ENCODE data around the gene DNM2.

- TF ChIP-seq, protein P1, sequence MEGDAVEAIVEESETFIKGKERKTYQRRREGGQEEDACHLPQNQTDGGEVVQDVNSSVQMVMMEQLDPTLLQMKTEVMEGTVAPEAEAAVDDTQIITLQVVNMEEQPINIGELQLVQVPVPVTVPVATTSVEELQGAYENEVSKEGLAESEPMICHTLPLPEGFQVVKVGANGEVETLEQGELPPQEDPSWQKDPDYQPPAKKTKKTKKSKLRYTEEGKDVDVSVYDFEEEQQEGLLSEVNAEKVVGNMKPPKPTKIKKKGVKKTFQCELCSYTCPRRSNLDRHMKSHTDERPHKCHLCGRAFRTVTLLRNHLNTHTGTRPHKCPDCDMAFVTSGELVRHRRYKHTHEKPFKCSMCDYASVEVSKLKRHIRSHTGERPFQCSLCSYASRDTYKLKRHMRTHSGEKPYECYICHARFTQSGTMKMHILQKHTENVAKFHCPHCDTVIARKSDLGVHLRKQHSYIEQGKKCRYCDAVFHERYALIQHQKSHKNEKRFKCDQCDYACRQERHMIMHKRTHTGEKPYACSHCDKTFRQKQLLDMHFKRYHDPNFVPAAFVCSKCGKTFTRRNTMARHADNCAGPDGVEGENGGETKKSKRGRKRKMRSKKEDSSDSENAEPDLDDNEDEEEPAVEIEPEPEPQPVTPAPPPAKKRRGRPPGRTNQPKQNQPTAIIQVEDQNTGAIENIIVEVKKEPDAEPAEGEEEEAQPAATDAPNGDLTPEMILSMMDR (IDR thresholded peaks at IDR 0.05): no peak
- no peak for TF ChIP-seq POLR2AphosphoS5 (IDR thresholded peaks at IDR 0.05)
- TF ChIP-seq POLR2A (IDR thresholded peaks at IDR 0.05): no peak
- no peak for TF ChIP-seq EP300 (IDR thresholded peaks at IDR 0.05)
Measured at GRCh38 chr19:10725415-10725814, 7.5 kb downstream of the DNM2 start.
